Activated CD4-positive, alpha-beta T cell treated with anti-CD3 and anti-CD28 coated beads, Interleukin-10, Interleukin-2, amounts not matched to agents 100 ng/mL and 50 ng/mL, durations not matched to agents 16 hours and 8 hours (primary cell): ENCODE data around the gene AKNAD1.

Source experiments
- DNase-seq: peaks from one replicate; pipeline ENCODE4 v3.0.0-alpha.2; 2020

The AKNAD1 gene

GRCh38 chr1:108863984-108864383 lies 7.1 kb upstream of the AKNAD1 start:
- DNase-seq: no peak

GRCh38 chr1:108862698-108863477 lies 6.0 kb upstream of the AKNAD1 start:
- no peak for DNase-seq

GRCh38 chr1:108862017-108862610 lies 5.2 kb upstream of the AKNAD1 start:
- no peak for DNase-seq

DNA sequence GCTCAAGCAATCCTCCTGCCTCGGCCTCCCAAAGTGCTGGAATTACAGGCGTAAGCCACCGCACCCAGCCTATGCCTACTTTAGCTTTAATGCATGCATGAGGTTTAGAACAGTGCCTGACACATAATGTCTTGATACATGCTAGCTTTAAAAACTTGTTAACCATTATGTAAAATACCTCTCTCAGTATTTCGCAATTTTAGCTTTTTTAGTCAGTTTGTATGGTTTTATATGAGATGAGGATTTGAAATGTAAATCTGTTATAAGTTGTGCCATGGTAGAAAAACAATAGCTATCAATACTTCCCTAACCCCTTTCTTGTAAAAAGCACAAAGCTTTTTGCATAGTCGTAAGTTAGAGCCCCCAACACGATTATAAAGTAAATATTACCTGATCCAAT lies 4.7 kb upstream of the AKNAD1 start:
- no peak for DNase-seq

GRCh38 chr1:108860190-108860907 lies 3.5 kb upstream of the AKNAD1 start:
- no peak for DNase-seq

GRCh38 chr1:108858230-108858950 lies 1.5 kb upstream of the AKNAD1 start:
- no peak for DNase-seq

GRCh38 chr1:108854221-108855019 lies 2.5 kb downstream of the AKNAD1 start:
- no peak for DNase-seq

GRCh38 chr1:108852221-108852975 lies 4.5 kb downstream of the AKNAD1 start:
- no peak for DNase-seq

DNA sequence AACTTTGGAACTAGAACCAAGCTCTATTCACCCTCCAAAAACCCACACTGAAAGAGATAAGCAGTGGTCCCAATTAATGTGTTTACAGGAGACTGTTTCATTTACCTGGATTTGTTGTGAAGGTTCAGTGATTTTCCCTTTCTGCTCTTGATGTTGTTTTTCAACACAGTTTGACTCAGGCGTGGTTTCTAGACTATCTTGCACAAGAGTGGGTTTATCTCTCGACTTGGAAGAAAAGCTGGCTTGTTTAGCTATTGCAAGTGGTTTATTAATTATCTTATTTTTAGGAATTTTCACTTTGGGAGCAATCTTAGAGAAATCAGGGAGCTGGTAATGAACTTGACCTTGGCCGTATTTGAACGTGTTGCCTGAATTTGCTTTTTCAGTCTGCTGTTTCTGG lies 5.3 kb downstream of the AKNAD1 start:
- DNase-seq: no peak

GRCh38 chr1:108850929-108851328 lies 6.0 kb downstream of the AKNAD1 start:
- DNase-seq: no peak

- DNase-seq: no peak
Measured at GRCh38 chr1:108848806-108849205, 8.1 kb downstream of the AKNAD1 start.

GRCh38 chr1:108847494-108847893 lies 9.4 kb downstream of the AKNAD1 start:
- DNase-seq: no peak

GRCh38 chr1:108845991-108846390 lies 10.9 kb downstream of the AKNAD1 start:
- DNase-seq: no peak

GRCh38 chr1:108845446-108845845 lies 11.4 kb downstream of the AKNAD1 start:
- no peak for DNase-seq

GRCh38 chr1:108843390-108844137 lies 13.3 kb downstream of the AKNAD1 start:
- DNase-seq: no peak

DNA sequence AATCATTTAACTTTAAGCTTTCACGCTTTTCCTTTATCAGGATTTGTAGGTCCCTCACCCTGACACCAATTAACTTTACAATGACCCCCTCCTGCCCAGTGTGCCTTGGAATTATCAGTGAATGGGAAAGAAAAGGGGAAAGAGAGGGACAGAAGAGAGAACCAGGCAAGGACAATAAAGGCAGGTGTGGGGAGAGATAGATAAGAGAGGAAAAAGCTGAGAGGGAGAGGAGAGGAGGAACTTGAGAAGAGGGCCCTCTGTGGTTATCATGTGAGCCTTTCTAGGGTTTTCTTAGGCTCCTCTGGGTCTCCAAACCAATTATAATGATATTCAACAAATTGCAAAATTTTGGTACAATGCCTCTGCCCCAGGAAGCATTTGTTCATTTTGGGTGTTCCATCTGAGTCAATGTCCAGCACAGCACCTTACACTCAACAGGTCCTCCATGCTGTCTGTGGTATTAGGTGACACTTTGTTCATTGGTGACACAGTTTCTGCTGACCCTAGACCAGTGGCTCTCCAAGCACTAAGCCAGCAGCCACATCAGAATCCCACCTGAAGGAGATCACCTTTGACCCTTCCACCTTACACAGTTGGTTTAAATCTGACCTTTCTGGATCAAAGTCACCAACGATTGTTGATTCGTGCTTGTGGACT lies 14.2 kb downstream of the AKNAD1 start:
- DNase-seq: no peak

- no peak for DNase-seq
Measured at GRCh38 chr1:108841703-108842102, 15.2 kb downstream of the AKNAD1 start.

DNA sequence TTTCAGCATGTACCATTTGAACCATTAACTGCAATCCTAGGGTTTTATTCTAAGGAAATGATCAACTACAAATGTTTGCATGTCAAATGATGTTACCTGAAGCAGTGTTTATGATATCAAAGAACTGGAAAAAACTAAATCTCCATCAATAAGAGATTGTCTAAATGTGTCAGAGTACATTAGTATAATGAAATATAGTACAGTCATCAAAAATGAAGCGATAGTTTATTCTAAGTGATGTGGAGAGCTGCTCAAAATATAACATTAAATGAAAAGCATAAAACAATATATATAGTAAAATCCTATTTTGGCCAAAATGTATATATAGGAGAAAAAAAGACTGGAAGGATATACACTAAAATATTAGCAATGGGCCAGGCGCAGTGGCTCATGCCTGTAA lies 24.0 kb downstream of the AKNAD1 start:
- no peak for DNase-seq

GRCh38 chr1:108831225-108831624 lies 25.7 kb downstream of the AKNAD1 start:
- DNase-seq: no peak
